HG03103 (cell line): Measurements from ENCODE around the gene ASZ1.

ENCODE experiments used
- ATAC-seq: cut with Tn5 transposase; IDR thresholded peaks from one replicate; pipeline ENCODE4 v1.9.1; 2021; ENCODE audit warnings: low read depth; ENCODE audit not compliant: unreplicated experiment

Gene ASZ1

GRCh38 chr7:117347962-117348672 lies 79.2 kb downstream of the ASZ1 start:
- ATAC-seq = peak; percentile 84

- ATAC-seq = no peak
Observed at GRCh38 chr7:117347480-117347879, 79.8 kb downstream of the ASZ1 start.

GRCh38 chr7:117346161-117346560 lies 81.1 kb downstream of the ASZ1 start:
- ATAC-seq = no peak

- ATAC-seq = no peak
Observed at GRCh38 chr7:117338020-117338419, 89.3 kb downstream of the ASZ1 start.

GRCh38 chr7:117333168-117333567 lies 94.1 kb downstream of the ASZ1 start:
- no peak for ATAC-seq

- ATAC-seq = no peak
Observed at GRCh38 chr7:117332031-117332430, 95.3 kb downstream of the ASZ1 start.

- no peak for ATAC-seq
Observed at GRCh38 chr7:117325836-117326235, 101.5 kb downstream of the ASZ1 start.

GRCh38 chr7:117324960-117325359 lies 102.3 kb downstream of the ASZ1 start:
- no peak for ATAC-seq

GRCh38 chr7:117323851-117324711 lies 103.2 kb downstream of the ASZ1 start:
- ATAC-seq = no peak

- no peak for ATAC-seq
Observed at GRCh38 chr7:117323305-117323850, 103.9 kb downstream of the ASZ1 start.

- ATAC-seq = no peak
Observed at GRCh38 chr7:117322741-117323304, 104.5 kb downstream of the ASZ1 start, which contains the start of gene WNT2. Gene WNT2, minus strand, starts transcription at chr7:117323058. Its CDS starts 69 bp downstream, at chr7:117322989.

- ATAC-seq = no peak
Observed at GRCh38 chr7:117320523-117320922, 106.8 kb downstream of the ASZ1 start.

- ATAC-seq = no peak
Observed at GRCh38 chr7:117319181-117319580, 108.1 kb downstream of the ASZ1 start.

GRCh38 chr7:117313582-117313981 lies 113.7 kb downstream of the ASZ1 start:
- ATAC-seq = no peak
